PC-3 (cell line): Measurements from ENCODE around the gene CRTC1.

ENCODE experiments used
- EZH2phosphoT487 ChIP-seq: fragments of 300-600 bp; sonication (generic); IDR thresholded peaks from 2 replicates; pipeline ENCODE4 v1.6.1; 2018; ENCODE audit warnings: mild to moderate bottlenecking, antibody characterized with exemption, low read length, borderline replicate concordance
- TF ChIP-seq, protein P1 (sequence below): fragments of 300-600 bp; sonication (generic); conservative IDR thresholded peaks from 2 replicates; pipeline ENCODE4 v1.5.1; 2017; ENCODE audit warnings: antibody characterized with exemption, low read depth, mild to moderate bottlenecking, low read length

DNA sequence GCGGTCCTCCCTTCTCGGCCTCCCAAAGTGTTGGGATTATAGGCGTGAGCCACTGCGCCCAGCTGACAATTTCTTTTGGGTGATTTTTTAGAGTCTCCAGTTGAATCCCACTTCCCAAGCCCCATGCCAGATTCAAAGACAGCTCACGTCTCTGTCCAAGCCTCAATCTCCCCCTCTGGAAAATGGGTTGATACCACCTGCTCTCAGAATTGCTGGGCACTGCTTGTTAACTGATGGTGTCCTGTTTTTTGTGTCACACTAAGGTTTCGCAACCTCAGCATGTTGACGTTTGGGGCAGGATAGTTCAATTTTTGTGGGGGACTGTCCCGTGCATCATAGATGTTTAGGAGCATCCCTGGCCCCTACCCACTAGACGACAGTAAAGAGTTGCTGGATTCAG, 134.1 kb downstream of the CRTC1 start:
- TF ChIP-seq, protein P1, sequence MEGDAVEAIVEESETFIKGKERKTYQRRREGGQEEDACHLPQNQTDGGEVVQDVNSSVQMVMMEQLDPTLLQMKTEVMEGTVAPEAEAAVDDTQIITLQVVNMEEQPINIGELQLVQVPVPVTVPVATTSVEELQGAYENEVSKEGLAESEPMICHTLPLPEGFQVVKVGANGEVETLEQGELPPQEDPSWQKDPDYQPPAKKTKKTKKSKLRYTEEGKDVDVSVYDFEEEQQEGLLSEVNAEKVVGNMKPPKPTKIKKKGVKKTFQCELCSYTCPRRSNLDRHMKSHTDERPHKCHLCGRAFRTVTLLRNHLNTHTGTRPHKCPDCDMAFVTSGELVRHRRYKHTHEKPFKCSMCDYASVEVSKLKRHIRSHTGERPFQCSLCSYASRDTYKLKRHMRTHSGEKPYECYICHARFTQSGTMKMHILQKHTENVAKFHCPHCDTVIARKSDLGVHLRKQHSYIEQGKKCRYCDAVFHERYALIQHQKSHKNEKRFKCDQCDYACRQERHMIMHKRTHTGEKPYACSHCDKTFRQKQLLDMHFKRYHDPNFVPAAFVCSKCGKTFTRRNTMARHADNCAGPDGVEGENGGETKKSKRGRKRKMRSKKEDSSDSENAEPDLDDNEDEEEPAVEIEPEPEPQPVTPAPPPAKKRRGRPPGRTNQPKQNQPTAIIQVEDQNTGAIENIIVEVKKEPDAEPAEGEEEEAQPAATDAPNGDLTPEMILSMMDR, result no peak
- no peak for TF ChIP-seq EZH2phosphoT487
